Fibroblast of upper back skin (primary cell): ENCODE results near the gene OXSM.

Experiments
- DNase-seq: peaks from one replicate; pipeline ENCODE4 v3.0.0-alpha.2; 2013

Gene OXSM

GRCh38 chr3:25789596-25790556 is at the start of gene OXSM:
Gene OXSM, plus strand, starts transcription at chr3:25790090. Its CDS starts 931 bp downstream, at chr3:25791021.
- DNase-seq = peak; percentile 91

- DNase-seq = no peak
These were observed 45.4 kb upstream of the OXSM start for GRCh38 chr3:25744470-25744869.

GRCh38 chr3:25747033-25747432 is 42.9 kb upstream of the OXSM start:
- DNase-seq = no peak

DNA sequence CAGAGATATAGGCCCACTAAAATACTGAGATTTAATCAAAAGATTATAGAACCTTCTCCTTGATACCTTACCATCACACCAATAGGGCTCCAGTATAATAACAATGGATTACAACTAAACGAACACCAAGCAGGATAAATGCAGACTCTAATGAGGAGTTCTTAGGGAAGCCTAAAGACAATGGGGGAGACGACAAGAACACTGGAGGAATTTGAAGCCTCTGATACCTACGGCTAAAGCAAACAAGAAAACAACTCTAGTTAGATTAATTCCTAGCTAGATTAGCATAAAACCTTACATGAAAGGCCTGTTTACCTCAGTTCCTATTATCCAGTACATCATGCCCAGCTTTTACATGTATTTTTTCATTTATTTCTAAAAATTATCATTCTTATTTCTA is 41.7 kb upstream of the OXSM start:
- no peak for DNase-seq

GRCh38 chr3:25749031-25749581 is 40.8 kb upstream of the OXSM start:
- no peak for DNase-seq

DNA sequence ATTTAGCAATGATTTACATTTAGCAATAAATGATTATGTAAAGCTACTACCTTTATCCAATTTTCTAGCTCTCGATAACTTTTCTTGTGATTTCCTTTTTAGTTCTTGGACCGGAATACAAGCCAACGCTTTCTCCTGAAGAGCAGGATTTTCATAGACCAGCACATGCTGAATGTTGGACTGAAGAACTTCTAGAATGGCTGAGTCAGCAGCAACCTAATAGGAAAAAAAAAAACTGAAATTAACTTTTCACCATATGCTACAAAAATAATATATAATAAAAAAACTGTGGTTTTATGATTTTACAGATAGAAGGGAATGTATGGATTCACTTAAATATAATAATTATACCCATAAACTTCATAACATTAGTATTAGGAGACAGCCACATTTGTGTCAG is 38.8 kb upstream of the OXSM start:
- DNase-seq = no peak

DNA sequence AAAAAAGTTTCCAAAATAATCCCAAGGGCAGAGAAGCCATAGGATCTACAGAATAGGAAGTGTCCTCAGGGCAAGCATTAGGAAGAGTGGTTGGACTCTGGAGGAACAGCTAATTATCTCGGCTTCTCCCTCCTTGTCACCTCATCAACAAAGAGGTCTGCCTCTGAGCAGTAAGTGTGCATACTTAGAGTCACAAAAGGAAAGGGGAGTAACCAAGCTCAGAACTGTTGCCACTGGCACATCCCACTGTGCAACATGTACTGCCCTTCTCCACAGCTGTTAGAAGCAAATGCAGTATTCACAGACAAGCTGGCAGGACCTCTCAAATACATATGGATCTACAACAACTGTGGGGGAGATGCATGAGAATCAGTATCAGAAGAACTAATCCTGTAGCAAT is 38.2 kb upstream of the OXSM start:
- DNase-seq = no peak

DNA sequence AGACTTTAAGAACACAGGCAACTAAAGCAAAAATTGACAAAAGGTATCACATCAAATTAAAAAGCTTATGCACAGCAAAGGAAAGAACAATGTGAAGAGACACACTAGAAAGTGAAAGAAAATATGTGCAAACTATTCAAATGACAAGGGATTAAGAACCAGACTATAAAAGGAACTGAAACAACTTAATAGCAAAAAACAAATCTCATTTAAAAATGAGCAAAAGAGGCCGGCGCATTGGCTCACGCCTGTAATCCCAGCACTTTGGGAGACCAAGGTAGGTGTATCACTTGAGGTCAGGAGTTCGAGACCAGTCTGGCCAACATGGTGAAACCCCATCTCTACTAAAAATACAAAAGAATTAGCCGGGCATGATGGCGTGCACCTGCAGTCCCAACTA is 21.0 kb upstream of the OXSM start:
- no peak for DNase-seq

DNA sequence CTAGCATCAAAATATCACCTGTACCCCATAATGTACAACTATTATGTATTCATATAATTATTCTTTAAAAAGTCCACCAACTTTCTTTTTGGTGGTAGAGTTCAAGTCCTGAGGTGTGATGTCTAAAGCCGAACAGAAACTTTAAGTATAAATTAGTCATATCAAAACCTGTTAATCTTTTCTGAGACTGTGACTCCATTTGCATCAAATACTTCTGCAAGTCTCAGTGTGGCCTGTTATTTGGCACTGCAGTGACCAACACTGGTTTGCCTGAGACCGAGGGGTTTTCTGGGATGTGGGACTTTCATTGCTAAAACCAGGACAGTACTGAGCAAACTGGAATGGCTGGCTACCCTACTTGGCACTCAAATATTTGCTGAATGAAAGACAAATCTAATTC is 14.0 kb upstream of the OXSM start:
- no peak for DNase-seq

DNA sequence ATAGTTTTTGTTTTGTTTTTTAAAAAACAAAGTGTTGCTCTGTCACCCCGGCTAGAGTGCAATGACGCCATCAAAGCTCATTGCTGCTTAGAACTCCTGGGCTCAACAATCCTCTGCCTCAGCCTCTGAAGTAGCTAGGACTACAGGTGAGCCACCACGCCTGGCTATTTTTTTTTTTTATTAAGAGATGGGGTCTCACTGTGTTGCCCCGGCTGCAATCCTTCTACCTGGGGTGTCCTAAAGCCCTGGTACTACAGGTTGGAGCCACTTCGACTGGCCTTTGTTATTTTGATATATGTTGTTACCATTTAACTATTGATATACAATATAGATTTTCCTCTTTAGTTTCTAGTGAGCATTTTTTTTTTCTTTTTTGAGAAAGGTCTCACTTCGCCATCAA is 9.3 kb upstream of the OXSM start:
- no peak for DNase-seq

DNA sequence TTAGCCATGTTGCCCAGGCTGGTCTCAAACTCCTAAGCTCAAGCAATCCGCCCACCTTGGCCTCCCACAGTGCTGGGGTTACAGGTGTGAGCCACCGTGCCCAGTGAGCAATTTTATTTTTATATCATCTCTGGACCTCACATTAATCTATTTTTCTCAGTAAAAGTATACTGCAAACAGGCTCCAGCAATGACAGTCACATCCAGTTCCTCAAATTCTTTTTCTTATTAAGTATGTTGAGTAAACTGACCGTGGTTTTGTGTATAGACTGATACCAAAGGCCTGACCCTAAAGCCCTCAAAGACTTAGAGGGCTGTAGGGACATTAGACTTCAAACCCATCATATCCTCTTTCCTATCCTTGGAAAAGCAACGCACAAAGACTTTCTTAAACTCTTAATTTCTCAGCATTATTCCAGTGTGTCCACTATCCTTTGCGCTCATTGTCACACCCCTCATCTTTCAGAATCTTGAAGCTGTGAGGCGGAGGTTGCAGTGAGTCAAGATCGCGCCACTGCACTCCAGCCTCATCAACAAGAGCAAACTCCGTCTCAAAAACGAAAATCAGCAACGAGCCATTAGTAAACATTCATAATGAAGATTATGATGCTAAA is 8.6 kb upstream of the OXSM start:
- DNase-seq = no peak

- DNase-seq = no peak
These were observed 7.9 kb upstream of the OXSM start for GRCh38 chr3:25781758-25782594.

GRCh38 chr3:25782636-25782937 is 7.3 kb upstream of the OXSM start:
- no peak for DNase-seq

DNA sequence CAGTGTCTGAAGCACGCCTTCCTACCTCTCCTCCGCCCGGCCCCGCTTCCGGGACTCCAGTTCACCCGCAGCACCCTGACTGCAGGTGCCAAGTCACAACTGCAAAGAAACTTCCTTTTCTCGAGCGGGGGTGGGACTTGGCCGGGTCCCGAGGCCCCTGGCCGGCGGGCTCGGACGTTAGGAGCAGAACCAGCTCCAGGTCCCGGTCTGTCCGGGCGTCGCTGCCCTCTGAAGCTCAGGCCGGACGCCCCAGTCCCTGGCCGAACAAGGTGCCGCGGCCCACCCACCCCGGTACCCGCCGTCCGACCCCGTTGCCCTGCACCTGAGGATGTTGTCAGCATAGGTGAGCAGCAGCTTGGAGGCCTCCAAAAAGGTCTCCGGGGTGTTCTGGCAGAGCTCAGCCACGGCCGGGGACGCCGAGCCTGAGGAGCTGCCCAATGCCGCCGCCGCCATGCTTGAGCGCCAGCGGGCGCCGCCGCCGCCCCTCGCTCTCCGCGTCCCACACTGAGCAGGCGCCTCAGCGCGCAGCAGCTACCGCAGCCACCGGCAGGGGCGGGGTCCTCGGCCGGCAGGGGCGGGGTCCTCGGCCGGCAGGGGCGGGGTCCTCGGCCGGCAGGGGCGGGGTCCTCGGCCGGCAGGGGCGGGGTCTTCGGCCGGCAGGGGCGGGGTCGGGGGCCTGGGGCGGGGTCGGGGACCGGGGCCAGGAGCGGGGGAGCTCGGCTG is 6.8 kb upstream of the OXSM start, which contains the start of gene NGLY1:
Gene NGLY1 (minus strand): TSS at position 506 of the 723 bp plus-strand sequence. CDS start 53 bp downstream, at position 453.
- peak; percentile 77 for DNase-seq

DNA sequence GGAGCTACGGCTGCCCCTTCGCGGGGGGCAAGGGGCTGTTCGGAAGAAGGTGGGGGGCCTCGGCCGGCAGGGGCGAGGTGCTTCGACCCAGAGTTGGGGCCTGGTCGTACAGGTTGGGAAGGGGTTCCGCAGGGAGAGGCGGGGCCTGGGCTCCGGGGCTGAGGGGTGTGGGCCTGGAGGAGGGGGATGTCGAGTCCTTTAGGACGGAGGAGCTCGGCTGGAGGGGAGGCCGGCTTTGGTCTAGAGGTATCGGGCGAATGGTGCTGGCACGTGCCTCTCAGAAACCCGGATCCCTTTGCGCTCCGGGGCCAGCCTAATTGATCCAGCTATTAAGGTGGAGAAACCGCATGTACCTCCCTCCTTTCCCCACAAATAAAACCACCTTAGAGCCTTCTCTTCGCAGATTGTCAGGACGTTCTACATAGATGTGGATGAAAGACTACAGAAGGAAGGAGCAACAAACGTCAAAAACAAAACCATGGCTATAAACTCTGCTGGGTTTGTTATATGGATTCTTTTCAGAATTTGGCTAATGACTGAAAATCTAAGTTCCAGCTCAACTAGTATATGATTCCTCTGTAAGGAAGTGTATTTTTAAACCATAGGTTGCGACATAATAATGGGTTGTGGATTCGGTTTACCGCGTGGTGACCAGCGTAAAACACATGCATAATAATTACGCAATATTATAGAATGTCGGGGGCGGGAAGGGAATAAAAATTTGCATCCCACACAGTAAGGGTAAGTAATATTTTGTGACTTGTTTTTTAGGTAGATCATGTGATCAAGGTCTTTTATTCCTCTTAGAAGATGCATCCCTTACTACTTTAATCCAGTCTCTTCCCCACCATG is 6.0 kb upstream of the OXSM start:
- DNase-seq = peak; percentile 24

- DNase-seq = no peak
These were observed 4.9 kb upstream of the OXSM start for GRCh38 chr3:25784971-25785370.

DNA sequence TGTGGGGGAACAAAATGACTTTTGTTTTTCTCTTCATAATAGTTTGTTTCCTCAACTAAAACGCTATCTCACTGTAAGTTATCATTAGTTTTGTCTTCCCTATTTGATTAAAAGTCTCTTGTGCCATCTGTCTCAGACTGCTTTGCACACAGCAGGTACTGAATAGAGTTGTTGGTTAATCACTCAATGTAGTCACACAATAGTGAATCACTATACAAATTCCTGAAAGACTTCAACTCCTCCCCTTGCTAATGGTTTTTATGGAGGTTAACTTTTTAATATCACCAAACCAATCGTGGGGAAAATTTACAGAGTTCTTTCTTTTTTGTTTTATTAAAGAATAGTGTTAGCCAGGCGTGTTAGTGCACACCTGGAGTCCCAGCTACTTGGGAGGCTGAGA is 4.1 kb upstream of the OXSM start:
- DNase-seq = no peak

DNA sequence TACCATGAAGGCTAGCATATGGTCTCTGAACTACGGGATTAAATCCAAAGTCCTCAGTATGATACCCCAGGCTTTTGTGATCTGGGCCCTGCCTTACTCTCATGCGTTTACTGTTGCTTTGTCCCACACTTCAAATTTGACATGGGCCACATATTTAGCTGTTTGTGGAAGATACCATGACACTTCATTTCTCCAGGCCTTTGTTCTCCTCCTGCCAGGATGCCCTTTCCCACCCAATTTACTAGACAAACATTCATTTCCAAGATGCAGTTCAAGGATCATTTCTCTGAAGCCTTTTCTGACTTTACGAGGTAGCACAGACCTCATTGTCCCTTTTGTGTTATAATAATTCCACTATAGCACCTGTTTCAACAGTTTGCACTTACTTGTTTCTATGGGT is 2.2 kb upstream of the OXSM start:
- DNase-seq = no peak

- DNase-seq = no peak
These were observed 688 bp upstream of the OXSM start for GRCh38 chr3:25789209-25789595.

DNA sequence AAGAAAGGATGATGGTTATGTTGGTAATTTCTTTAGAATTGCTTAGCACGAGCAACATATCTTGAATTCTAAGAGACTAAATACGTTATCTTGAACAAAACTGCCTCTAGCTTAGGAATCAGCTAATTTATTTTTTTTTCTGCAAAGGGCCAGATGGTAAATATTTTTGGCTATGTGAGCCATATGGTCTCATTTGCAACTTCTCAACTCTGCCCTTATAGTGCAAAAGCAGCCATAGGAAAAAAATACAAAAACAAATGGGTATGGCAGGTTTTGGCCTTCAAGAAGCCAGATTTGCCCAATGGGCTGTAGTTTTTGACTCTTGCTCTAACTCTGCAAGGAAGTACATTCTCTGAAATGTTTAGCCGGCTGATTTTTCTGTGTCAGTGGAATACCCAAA is 11.9 kb downstream of the OXSM start:
- DNase-seq = no peak

GRCh38 chr3:25803833-25804232 is 13.9 kb downstream of the OXSM start:
- no peak for DNase-seq

DNA sequence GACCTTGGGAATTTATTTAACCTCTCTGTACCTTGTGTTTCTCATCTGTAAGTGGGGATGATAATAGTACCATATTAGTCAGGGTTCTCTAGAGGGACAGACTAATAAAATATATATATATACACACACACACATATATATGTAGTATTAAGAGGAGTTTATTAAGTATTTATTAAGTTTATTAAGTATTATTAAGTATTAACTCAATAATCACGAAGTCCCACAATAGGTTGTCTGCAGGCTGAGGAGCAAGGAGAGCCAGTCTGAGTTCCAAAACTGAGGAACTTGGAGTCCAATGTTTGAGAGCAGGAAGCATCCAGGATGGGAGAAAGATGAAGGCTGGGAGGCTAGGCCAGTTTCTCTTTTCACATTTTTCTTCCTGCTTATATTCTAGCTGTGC is 14.8 kb downstream of the OXSM start:
- no peak for DNase-seq
